ENCODE results near the gene RABGAP1. TPM values are rescaled to one million over a fixed set of nuclear protein-coding genes. Genes with fewer than 3 reads are reported as not detected.

The RABGAP1 gene
- total RNA-seq, 1 experiment from 2014 or later, result 24.2 TPM

- DNase-seq (ENCODE audit: low spot score), result no peak
Observed at GRCh38 chr9:123109540-123110279, 168.9 kb downstream of the RABGAP1 start.

- no peak for DNase-seq (ENCODE audit: low spot score)
Observed at GRCh38 chr9:123111427-123112014, 170.7 kb downstream of the RABGAP1 start.

- no peak for DNase-seq (ENCODE audit: low spot score)
Observed at GRCh38 chr9:123112015-123112975, 171.5 kb downstream of the RABGAP1 start.

GRCh38 chr9:123113185-123113584 is 172.4 kb downstream of the RABGAP1 start:
- DNase-seq (ENCODE audit: low spot score), result no peak

GRCh38 chr9:123115146-123115913 is 174.5 kb downstream of the RABGAP1 start:
- DNase-seq (ENCODE audit: low spot score), result no peak

DNA sequence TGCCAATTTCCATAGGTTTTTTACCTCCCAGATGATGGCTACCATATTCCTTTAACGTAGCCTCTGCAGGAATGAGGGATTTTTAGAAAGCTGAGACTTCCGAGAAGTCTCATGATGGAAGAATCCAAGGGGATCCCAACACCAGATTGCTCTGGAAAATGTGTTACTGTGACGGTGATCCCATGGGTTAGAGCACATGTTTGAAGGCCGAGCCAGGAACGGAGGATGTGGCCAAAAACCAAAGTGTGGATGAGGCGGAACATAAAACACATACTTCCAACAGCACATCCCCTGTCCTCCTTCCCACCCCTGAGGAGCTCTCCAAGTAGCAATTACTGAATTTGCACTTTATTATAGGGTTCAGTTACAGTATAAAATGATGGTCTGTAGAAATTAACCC is 175.2 kb downstream of the RABGAP1 start:
- DNase-seq (ENCODE audit: low spot score), result no peak

DNA sequence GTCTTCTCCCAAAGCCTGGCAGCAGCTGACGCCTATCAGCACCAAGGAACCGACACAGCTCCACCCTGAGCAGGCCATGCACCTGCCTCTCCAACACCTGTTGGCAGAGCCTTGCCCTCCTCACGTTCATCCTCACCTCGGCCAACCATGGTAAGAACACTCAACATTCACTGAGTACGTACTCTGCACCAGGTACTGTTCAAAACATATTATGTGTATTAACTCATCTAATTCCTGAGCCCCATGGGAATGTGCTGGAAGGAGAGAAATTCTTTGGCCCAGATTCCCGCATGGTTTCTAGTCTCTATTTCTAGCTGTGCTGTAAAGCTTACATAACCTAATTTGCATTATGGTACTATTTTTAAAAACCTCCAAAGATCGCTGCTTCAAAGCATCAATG is 178.7 kb downstream of the RABGAP1 start:
- DNase-seq (ENCODE audit: low spot score), result no peak

DNA sequence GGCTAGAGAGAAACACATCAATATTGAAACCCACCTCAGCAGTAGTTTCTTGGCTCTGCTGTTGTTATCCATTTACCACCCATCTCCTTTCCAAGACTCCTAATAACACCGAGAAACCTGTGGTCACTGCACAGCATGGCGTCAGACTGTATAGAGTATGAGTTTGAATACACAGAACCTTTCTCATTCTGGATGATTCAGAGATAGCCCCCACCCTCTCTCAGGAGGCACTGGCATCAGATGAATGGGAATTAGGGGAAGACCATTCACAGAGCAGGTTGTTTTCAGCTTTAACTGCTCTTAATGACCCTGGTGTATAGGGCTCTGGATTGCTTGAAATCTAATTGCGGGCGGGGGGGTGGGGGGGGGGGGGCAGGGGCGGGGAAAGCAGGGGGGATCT is 179.3 kb downstream of the RABGAP1 start:
- peak; percentile 14 for DNase-seq (ENCODE audit: low spot score)

- no peak for DNase-seq (ENCODE audit: low spot score)
Observed at GRCh38 chr9:123120953-123121352, 180.1 kb downstream of the RABGAP1 start.

- no peak for DNase-seq (ENCODE audit: low spot score)
Observed at GRCh38 chr9:123121457-123121856, 180.6 kb downstream of the RABGAP1 start.

DNA sequence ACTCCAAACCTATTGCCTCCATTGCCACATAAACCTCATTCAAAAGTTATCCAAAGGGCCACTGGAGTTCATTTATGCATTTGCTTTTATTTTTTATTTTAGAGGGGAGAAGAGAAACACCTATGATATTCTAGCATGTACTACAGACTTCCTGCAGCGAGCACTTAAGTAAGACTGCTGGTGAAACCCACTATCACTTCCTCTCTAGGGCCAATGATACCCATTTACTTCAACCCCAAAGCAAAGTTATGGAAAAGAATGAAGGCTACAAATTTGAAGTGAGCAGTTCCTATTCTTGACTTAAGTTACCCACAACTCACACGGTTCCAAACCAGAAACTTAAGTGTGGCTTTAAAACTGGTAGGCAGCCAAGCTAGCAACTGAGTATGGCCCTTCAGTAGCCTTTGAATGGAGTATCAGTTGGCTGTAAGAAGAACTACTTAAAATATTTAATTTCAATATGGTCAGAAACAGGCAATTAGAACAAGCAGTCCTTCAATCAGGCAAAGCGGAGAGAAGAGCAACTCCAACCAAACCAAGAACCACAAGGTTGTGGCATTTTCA is 186.8 kb downstream of the RABGAP1 start:
- no peak for DNase-seq (ENCODE audit: low spot score)

DNA sequence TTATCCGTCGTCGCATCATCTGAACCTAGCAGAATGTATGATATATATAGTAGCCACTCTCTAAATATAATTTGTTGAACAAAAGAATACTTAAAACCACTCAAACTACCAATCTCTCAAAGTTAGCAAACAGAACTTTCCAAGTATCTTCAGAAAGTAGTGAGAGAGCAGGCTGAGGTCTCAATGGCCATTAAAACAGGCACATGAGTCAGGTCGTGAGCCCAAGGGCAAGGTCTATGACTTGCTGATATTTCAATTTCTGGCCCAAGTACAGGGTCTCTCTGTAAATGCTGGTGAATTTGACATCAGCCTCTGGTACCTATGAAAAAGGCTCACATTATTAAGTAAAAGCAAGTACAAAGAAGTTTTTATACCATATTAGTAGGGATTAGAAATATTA is 187.8 kb downstream of the RABGAP1 start:
- DNase-seq (ENCODE audit: low spot score), result no peak

DNA sequence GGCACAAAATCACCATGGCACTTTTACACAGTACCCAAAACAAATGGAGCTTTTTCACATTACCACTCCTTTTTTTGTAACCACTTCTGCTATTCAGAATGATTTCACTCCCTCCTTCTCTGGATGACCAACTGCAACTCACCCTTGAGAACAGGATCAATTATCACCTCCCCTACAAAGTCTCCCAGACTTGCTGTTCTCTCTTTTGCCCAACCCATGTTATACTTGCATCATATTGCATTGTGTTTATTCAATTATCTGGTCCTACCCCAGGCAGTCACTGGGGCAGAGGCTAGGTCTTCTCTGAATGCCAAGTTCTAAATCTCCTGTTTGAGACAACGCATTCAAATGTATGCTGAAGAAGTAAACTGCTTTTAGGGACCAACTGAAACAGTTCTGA is 188.6 kb downstream of the RABGAP1 start:
- no peak for DNase-seq (ENCODE audit: low spot score)

DNA sequence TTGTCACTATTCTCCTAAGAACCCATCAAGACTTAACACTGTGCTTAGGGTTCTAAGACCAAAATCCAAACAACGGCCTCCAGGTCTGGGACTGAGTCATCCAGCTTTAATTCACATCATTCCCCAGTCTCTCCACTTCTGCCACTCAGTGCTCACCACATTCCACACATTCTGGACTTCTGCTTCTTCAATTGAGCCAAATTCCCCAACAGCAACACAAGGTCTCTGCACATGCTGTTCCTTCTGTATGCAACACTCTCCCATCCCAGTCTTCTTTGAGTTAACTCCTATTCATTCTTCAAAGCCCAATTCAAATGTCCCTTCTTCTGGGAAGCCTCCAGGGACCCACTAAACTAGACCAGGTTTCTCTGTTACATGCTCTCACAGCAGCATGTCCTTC is 190.4 kb downstream of the RABGAP1 start:
- DNase-seq (ENCODE audit: low spot score), result peak; percentile 60

DNA sequence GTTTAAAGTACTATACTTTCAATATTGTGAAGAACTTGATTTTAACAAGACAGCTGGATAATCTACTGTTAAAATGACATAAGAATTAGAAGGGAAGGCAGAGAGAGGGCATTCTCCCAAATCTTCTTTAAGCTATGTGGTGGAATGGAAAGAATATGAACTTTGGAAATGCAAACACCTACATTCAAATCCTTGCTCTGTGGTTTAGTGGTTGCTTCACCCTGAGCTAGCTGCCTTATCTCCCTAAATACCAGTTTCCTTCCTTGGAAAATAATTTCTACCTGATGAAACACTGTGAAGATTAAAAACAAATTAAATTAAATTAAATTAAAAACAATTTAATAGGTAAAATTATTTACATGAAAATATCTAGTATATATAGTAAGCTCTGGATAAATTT is 191.2 kb downstream of the RABGAP1 start:
- no peak for DNase-seq (ENCODE audit: low spot score)

GRCh38 chr9:123132696-123133095 is 191.9 kb downstream of the RABGAP1 start:
- DNase-seq (ENCODE audit: low spot score), result no peak

DNA sequence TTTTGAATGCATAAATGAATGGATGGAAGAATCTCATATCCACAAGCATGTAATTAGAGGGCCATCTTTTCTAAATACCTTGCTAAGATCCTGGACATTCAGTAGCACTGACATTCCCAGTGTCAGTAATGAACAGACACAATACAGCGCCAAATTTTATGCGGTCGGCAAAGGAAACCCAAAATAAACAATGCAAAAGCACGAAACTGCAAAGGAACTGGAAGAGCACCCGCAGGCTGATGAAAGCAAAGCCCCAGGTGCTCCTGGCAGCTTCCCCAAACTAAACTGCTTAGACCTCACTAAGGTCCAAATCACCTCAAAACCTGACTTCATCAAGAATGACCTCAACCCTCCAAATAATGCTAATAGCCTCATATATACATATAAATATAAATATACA is 194.6 kb downstream of the RABGAP1 start:
- DNase-seq (ENCODE audit: low spot score), result no peak

GRCh38 chr9:123138163-123138562 is 197.3 kb downstream of the RABGAP1 start:
- DNase-seq (ENCODE audit: low spot score), result no peak

DNA sequence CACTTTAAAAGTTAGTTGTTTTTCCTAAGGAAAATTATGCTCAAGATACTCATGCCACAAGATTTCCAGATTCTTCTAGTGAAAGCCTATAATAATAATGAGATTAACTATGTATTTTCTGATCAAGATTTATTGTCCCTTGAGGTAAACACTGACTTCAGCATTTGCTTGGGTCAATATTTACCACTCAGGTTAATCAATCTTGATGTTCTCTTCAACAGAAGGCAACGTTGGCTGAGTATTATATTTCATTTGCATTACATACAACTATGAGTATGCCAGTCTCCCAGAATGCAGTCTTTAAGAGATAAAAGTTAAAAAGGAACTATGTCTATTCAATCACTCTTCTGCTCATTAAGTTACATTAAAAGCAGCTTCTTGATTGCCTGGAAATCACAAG is 208.2 kb downstream of the RABGAP1 start:
- DNase-seq (ENCODE audit: low spot score), result no peak

- DNase-seq (ENCODE audit: low spot score), result no peak
Observed at GRCh38 chr9:123150708-123151503, 210.1 kb downstream of the RABGAP1 start.

All from A172 (cell line).